LNCAP (cell line): ENCODE measurements around the gene EIF4E.

Experiments
- TF ChIP-seq, protein P1 (sequence below): fragments of 450-650 bp; IDR thresholded peaks from 2 replicates; pipeline ENCODE4 v1.5.1; 2017; ENCODE audit warnings: mild to moderate bottlenecking

EIF4E gene

DNA sequence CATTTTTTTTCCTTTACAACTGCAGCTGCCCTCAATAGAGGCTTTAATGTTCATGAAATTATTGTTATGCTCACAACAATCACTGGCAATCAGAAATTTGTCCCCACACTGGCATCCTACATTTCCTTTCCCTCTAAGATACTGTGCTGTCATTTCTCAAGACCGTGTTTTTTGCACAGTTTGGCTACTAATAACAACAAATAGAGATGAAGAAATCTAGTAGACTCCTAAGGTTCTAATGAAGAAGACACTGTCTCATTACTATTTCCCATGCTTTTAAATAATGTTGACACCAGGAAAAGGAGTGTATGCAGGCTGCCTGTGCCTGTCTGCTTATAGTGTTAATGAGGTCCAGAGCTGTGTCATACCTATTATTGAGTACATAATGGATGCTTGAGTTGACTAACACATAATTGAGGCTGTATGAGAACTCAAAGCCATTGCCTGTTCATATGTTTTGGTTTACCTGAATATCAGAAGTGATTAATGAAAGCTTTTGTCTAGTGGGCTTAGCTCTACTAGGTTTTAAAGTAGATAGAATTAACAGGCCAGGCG is 1.5 kb upstream of the EIF4E start:
- TF ChIP-seq, protein P1, sequence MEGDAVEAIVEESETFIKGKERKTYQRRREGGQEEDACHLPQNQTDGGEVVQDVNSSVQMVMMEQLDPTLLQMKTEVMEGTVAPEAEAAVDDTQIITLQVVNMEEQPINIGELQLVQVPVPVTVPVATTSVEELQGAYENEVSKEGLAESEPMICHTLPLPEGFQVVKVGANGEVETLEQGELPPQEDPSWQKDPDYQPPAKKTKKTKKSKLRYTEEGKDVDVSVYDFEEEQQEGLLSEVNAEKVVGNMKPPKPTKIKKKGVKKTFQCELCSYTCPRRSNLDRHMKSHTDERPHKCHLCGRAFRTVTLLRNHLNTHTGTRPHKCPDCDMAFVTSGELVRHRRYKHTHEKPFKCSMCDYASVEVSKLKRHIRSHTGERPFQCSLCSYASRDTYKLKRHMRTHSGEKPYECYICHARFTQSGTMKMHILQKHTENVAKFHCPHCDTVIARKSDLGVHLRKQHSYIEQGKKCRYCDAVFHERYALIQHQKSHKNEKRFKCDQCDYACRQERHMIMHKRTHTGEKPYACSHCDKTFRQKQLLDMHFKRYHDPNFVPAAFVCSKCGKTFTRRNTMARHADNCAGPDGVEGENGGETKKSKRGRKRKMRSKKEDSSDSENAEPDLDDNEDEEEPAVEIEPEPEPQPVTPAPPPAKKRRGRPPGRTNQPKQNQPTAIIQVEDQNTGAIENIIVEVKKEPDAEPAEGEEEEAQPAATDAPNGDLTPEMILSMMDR = no peak

GRCh38 chr4:98929341-98930267 is 671 bp upstream of the EIF4E start:
- TF ChIP-seq, protein P1 = no peak

- TF ChIP-seq, protein P1 = no peak
Measured at GRCh38 chr4:98928131-98928504, 815 bp downstream of the EIF4E start.

- TF ChIP-seq, protein P1 = no peak
Measured at GRCh38 chr4:98921292-98921691, 7.6 kb downstream of the EIF4E start.

DNA sequence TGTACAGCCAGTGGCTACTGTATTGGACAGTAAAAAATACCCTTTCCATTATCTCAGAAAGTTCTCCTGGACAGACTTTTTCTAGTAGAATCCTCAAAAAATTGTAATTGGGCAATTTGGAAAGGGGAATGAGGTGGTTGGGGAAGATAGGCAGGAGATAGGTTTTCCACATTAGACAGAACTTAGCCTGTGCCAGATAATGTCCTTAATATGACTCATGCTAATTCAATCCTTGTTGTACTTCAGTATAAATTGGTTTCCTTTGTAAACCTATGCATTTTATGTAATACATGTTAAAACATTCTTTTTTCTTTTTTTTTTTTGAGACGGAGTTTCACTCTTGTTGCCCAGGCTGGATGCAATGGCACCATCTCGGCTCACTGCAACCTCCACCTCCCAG is 8.9 kb downstream of the EIF4E start:
- TF ChIP-seq, protein P1 = no peak

- TF ChIP-seq, protein P1 = no peak
Measured at GRCh38 chr4:98909646-98910401, 19.1 kb downstream of the EIF4E start.

DNA sequence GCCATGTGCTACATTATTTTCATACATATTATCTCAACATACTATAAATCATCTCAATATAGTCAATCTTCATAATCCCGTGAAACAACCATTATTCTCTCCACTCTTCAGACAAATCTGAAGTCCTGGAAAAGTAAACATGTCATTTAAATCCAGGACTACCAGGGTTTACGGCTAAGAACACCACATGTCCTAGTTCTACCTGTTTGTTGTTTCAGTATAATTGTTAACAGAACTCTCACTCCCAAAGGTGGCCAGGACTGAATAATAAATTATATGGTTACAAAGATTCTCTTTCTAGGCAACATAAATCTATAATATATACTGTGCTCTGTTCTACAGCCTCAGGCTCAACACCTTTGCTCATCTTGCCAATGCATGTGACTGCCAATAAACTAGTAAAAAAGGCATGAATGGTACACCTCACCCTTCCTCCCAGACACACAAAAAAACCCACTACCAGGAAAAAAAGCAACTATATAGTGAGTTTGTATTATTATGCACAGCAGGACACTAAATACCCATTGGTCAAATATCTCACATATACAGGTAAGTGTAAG is 20.1 kb downstream of the EIF4E start:
- TF ChIP-seq, protein P1 = no peak
